Suprapubic skin (tissue), 4 donors: Measurements from ENCODE around the gene RRBP1. TPM values are rescaled to one million over a fixed set of nuclear protein-coding genes. Genes with fewer than 3 reads are reported as not detected.

Source experiments
- DNase-seq, 2 donors: peaks; one replicate each; pipeline ENCODE4 v3.0.0-alpha.2; 2019; ENCODE audit warnings: low spot score in 2 of 2
- H3K27ac ChIP-seq: fragments of 200-600 bp; sonication (generic); one replicate; pipeline ENCODE4 v1.5.1; 2019
- H3K27me3 ChIP-seq: fragments of 200-600 bp; sonication (generic); one replicate; pipeline ENCODE4 v1.5.1; 2019
- H3K36me3 ChIP-seq: fragments of 200-600 bp; sonication (generic); one replicate; pipeline ENCODE4 v1.5.1; 2019
- H3K4me1 ChIP-seq: fragments of 200-600 bp; sonication (generic); one replicate; pipeline ENCODE4 v1.5.1; 2019
- H3K4me3 ChIP-seq: fragments of 200-600 bp; sonication (generic); one replicate; pipeline ENCODE4 v1.5.1; 2019; ENCODE audit warnings: mild to moderate bottlenecking
- H3K9me3 ChIP-seq: fragments of 200-600 bp; sonication (generic); one replicate; pipeline ENCODE4 v1.5.1; 2019
- EP300 ChIP-seq: sonication (generic); formaldehyde crosslinking; IDR thresholded peaks from one replicate; pipeline ENCODE4 v1.6.1; 2017; ENCODE audit warnings: antibody characterized with exemption
- POLR2A ChIP-seq, 2 donors: fragments of 450-650 bp; IDR thresholded peaks; one replicate each; pipeline ENCODE4 v1.6.1; 2017; ENCODE audit warnings: antibody characterized with exemption in 2 of 2, mild to moderate bottlenecking in 2 of 2, moderate library complexity in 2 of 2
- POLR2AphosphoS5 ChIP-seq, 3 donors: sonication (generic); formaldehyde crosslinking; IDR thresholded peaks; one replicate each; pipeline ENCODE4 v1.6.1; 2017; ENCODE audit warnings: antibody characterized with exemption in 3 of 3
- WGBS: methylation state at CpG from one replicate; pipeline ENCODE4 v1.1.5; 2018; 5-methylcytosine and 5-hydroxymethylcytosine counted together
- total RNA-seq, 4 donors: library from RNA; depleted of rRNA; stranded (reverse); fragments of >200 nt; gene quantifications; one replicate each; pipeline ENCODE4 v1.1.0, GENCODE V29; 2016
- TF ChIP-seq, protein P1 (sequence below), 2 donors: fragments of 200-600 bp in 1 of 2; fragments of 450-650 bp in 1 of 2; sonication (generic) in 1 of 2; IDR thresholded peaks; one replicate each; pipeline ENCODE4 v1.5.1; 2016 to 2019; ENCODE audit warnings: antibody characterized with exemption in 2 of 2, mild to moderate bottlenecking in 1 of 2, moderate library complexity in 1 of 2

The RRBP1 gene
- total RNA-seq, 4 donors from 2014 or later, result 37.5 to 52.3 (median 41.3) TPM

GRCh38 chr20:17633221-17633849 lies 48.7 kb downstream of the RRBP1 start:
- WGBS, result 96% methylated on average over 8 of the region's 13 CpGs
- H3K27me3 ChIP-seq, result no peaks in the 10 kb centered on the region
- DNase-seq, result no peak
- H3K27ac ChIP-seq, result no peak overlapping the region
- H3K9me3 ChIP-seq, result no peaks in the 10 kb centered on the region
- H3K4me1 ChIP-seq, result peaks cover 29% of the 10 kb centered on the region
- no peak for TF ChIP-seq POLR2A (IDR thresholded peaks at IDR 0.05)
- no peak for TF ChIP-seq POLR2AphosphoS5 (IDR thresholded peaks at IDR 0.05)
- TF ChIP-seq, protein P1, sequence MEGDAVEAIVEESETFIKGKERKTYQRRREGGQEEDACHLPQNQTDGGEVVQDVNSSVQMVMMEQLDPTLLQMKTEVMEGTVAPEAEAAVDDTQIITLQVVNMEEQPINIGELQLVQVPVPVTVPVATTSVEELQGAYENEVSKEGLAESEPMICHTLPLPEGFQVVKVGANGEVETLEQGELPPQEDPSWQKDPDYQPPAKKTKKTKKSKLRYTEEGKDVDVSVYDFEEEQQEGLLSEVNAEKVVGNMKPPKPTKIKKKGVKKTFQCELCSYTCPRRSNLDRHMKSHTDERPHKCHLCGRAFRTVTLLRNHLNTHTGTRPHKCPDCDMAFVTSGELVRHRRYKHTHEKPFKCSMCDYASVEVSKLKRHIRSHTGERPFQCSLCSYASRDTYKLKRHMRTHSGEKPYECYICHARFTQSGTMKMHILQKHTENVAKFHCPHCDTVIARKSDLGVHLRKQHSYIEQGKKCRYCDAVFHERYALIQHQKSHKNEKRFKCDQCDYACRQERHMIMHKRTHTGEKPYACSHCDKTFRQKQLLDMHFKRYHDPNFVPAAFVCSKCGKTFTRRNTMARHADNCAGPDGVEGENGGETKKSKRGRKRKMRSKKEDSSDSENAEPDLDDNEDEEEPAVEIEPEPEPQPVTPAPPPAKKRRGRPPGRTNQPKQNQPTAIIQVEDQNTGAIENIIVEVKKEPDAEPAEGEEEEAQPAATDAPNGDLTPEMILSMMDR (IDR thresholded peaks at IDR 0.05), result no peak
- no peak for TF ChIP-seq EP300
- no peak overlapping the region for H3K4me3 ChIP-seq
- H3K36me3 ChIP-seq, result peaks cover 85% of the 10 kb centered on the region

DNA sequence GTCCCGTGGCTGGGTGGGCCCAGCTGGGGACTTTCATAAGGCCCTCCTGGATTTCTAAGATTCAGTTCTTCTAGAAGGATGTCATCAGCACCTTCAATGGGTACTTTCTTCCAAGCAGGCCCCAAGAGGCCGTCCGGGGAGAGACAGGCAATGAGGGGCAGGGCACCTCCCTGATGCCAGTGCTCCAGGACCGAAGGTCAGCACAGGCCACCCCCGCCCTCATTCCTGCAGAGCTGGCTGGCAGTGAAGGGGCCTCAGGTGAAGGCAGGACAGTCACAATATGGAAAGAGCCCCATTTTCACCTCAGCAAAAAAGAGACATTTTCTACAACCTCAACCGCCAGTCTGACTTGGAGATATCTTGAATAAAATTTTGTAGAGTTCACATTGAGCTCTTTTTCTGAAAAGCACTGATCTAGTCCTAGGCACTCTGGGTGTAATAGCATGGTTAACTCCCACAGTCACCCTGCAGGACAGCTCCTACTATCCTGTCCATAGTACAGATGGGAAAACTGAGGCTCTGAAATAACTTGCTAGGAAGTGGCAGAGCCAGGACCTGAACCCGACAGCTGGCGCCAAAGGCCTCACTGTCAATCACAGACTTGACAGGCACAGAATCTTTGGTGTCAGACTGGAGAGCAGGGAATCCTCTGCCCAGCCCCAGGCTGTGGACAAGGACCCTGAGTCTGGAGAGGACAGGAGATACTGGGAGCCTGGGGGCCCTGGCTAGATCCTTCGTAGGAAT lies 50.3 kb downstream of the RRBP1 start:
- DNase-seq, result no peak
- Histone ChIP-seq H3K27me3 (no peaks in the 10 kb centered on the region), H3K4me3 (no peak overlapping the region), H3K4me1 (peaks cover 23% of the 10 kb centered on the region), H3K9me3 (no peaks in the 10 kb centered on the region), H3K27ac (no peak overlapping the region), H3K36me3 (peaks cover 91% of the 10 kb centered on the region)
- WGBS, result 95% methylated on average over 9 of the region's 9 CpGs
- TF ChIP-seq EP300 (no peak), POLR2A (IDR thresholded peaks at IDR 0.05) (no peak), POLR2AphosphoS5 (IDR thresholded peaks at IDR 0.05) (no peak)
- TF ChIP-seq, protein P1 (IDR thresholded peaks at IDR 0.05), result no peak

- no peak overlapping the region for H3K27ac ChIP-seq
- peaks cover 14% of the 10 kb centered on the region for H3K4me1 ChIP-seq
These were observed 51.2 kb downstream of the RRBP1 start for GRCh38 chr20:17630806-17631195.

DNA sequence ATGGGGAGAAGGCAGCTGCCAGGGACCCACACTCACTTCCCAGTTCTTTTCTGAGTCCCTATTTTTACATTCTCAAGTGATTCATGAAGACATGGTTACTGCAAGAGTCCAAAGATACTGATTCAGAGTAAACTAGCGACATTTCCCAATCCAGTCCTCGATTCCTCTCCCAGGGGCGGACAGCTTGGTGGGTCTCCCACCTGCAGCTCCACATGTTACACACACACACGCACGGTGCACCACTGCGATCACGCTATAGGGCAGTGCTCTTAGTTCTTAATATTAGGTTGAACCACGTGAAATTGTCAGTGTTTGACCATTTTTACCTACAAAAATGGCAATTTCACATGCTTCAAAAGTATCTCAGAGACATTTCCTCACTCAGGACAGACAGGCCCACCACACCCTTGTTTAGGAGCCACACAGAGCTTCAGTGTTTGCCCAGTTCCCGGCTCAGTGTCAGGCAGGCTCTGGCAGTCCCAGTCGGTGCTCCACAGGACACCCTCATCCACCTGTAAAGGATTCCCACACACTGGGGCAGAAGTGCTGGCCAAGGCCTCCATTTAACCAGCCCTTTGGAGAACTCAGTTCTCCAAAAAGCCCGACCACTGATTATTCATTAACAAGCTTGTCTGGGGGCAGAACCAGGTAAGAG lies 51.8 kb downstream of the RRBP1 start:
- Histone ChIP-seq H3K27ac (no peak overlapping the region), H3K36me3 (peaks cover 92% of the 10 kb centered on the region)
- 84% methylated on average over 11 of the region's 11 CpGs for WGBS

More at GRCh38 chr20:17630806-17631195, 51.2 kb downstream of the RRBP1 start:
- Histone ChIP-seq H3K4me3 (no peak overlapping the region), H3K36me3 (peaks cover 92% of the 10 kb centered on the region), H3K27me3 (no peaks in the 10 kb centered on the region), H3K9me3 (no peaks in the 10 kb centered on the region)
- DNase-seq, result no peak
- TF ChIP-seq POLR2AphosphoS5 (IDR thresholded peaks at IDR 0.05) (no peak), EP300 (no peak), POLR2A (IDR thresholded peaks at IDR 0.05) (no peak)
- WGBS, result 90% methylated on average over 6 of the region's 6 CpGs

DNA sequence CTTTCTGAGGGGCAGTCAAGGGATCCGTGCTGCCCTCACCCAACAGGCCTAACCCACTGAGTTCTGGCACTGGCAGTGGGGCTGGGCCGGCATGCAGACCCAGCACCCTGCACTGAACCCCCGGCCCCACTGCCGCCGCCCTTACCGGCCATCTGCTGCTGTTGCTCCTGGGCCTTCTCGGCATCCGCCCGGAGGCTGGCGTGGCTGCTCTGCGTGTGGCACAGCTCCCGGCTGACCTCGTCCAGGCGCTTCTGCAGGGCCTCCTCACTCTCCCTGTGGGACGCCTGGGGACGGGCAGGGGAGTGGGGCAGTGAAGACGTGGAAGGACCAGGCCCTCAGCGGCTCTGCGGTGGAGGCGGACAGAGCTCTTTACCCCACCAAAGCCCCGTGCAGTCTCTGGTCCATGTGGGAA lies 52.4 kb downstream of the RRBP1 start:
- TF ChIP-seq EP300 (no peak), POLR2A (IDR thresholded peaks at IDR 0.05) (no peak), POLR2AphosphoS5 (IDR thresholded peaks at IDR 0.05) (no peak)
- TF ChIP-seq, protein P1 (IDR thresholded peaks at IDR 0.05), result no peak
- Histone ChIP-seq H3K27ac (no peak overlapping the region), H3K27me3 (no peaks in the 10 kb centered on the region), H3K4me3 (no peak overlapping the region), H3K4me1 (peaks cover 5% of the 10 kb centered on the region), H3K36me3 (peaks cover 92% of the 10 kb centered on the region), H3K9me3 (no peaks in the 10 kb centered on the region)
- DNase-seq, result no peak
- 95% methylated on average over 11 of the region's 21 CpGs for WGBS

More for the DNA sequence above, 51.8 kb downstream of the RRBP1 start:
- Histone ChIP-seq H3K27me3 (no peaks in the 10 kb centered on the region), H3K9me3 (no peaks in the 10 kb centered on the region), H3K4me3 (no peak overlapping the region), H3K4me1 (peaks cover 9% of the 10 kb centered on the region)
- TF ChIP-seq EP300 (no peak), POLR2AphosphoS5 (IDR thresholded peaks at IDR 0.05) (no peak), POLR2A (IDR thresholded peaks at IDR 0.05) (no peak)
- TF ChIP-seq, protein P1 (IDR thresholded peaks at IDR 0.05), result no peak
- DNase-seq, result no peak
